Cardiac muscle cell (in vitro differentiated cells and primary cell): ENCODE results near the gene DET1. TPM values are rescaled to one million over a fixed set of nuclear protein-coding genes. Genes with fewer than 3 reads are reported as not detected.

Experiments
- DNase-seq, 2 donors: peaks; one replicate each; pipeline versions ENCODE4 v3.0.0 to v3.0.0-alpha.2; 2010 to 2017; ENCODE audit warnings: low read depth in 1 of 2, low spot score in 1 of 2
- H3K27ac ChIP-seq: fragments of 200-600 bp; sonication (generic); 2 replicates; pipeline ENCODE4 v1.5.1; 2016
- H3K27me3 ChIP-seq: fragments of 200-600 bp; sonication (generic); 2 replicates; pipeline ENCODE4 v1.6.0; 2016; ENCODE audit warnings: control low read depth
- H3K36me3 ChIP-seq: fragments of 200-600 bp; sonication (generic); 2 replicates; pipeline ENCODE4 v1.5.1; 2016; ENCODE audit warnings: control low read depth
- H3K4me1 ChIP-seq: fragments of 200-600 bp; sonication (generic); 2 replicates; pipeline ENCODE4 v1.8.1; 2017; ENCODE audit warnings: low read depth, mild to moderate bottlenecking, mixed run types
- H3K4me3 ChIP-seq: fragments of 200-600 bp; sonication (generic); 2 replicates; pipeline ENCODE4 v1.5.1; 2016; ENCODE audit warnings: mild to moderate bottlenecking
- H3K9me3 ChIP-seq: fragments of 200-600 bp; sonication (generic); 2 replicates; pipeline ENCODE4 v1.5.1; 2017; ENCODE audit warnings: low read depth, mild to moderate bottlenecking, control low read depth
- polyA plus RNA-seq: library from polyadenylated mRNA; unstranded; fragments of >200 nt; fragmentation: Nextera tagmentation; extraction: Ambion mirVana; gene quantifications from 2 replicates; pipeline ENCODE4 v1.2.1, GENCODE V29; 2016
- total RNA-seq: library from RNA; depleted of rRNA; stranded (reverse); fragments of >200 nt; gene quantifications from 2 replicates; pipeline ENCODE4 v1.2.3, GENCODE V29; 2016
- TF ChIP-seq, protein P1 (sequence below): IDR thresholded peaks from 2 replicates; pipeline ENCODE4 v1.5.1; 2012; ENCODE audit warnings: low read depth, mild to moderate bottlenecking, low read length

The DET1 gene
- total and polyA plus RNA-seq, 2 experiments from 2014 or later, result 10.6 to 18.0 TPM

- TF ChIP-seq, protein P1, sequence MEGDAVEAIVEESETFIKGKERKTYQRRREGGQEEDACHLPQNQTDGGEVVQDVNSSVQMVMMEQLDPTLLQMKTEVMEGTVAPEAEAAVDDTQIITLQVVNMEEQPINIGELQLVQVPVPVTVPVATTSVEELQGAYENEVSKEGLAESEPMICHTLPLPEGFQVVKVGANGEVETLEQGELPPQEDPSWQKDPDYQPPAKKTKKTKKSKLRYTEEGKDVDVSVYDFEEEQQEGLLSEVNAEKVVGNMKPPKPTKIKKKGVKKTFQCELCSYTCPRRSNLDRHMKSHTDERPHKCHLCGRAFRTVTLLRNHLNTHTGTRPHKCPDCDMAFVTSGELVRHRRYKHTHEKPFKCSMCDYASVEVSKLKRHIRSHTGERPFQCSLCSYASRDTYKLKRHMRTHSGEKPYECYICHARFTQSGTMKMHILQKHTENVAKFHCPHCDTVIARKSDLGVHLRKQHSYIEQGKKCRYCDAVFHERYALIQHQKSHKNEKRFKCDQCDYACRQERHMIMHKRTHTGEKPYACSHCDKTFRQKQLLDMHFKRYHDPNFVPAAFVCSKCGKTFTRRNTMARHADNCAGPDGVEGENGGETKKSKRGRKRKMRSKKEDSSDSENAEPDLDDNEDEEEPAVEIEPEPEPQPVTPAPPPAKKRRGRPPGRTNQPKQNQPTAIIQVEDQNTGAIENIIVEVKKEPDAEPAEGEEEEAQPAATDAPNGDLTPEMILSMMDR, result no peak
- no peaks in the 10 kb centered on the region for H3K27me3 ChIP-seq
- DNase-seq, result no peak
- H3K36me3 ChIP-seq, result peaks cover 9% of the 10 kb centered on the region
- peak overlapping the region; percentile 38 for H3K27ac ChIP-seq
- H3K9me3 ChIP-seq, result no peaks in the 10 kb centered on the region
- no peaks in the 10 kb centered on the region for H3K4me1 ChIP-seq
- no peak overlapping the region for H3K4me3 ChIP-seq
Measured at GRCh38 chr15:88512601-88513000, 33.9 kb downstream of the DET1 start.

- Histone ChIP-seq H3K27me3 (no peaks in the 10 kb centered on the region), H3K36me3 (peaks cover 9% of the 10 kb centered on the region), H3K27ac (peak overlapping the region; percentile 38), H3K4me3 (no peak overlapping the region), H3K9me3 (no peaks in the 10 kb centered on the region), H3K4me1 (no peaks in the 10 kb centered on the region)
- TF ChIP-seq, protein P1, result no peak
- no peak for DNase-seq
Measured at GRCh38 chr15:88512078-88512477, 34.4 kb downstream of the DET1 start.

DNA sequence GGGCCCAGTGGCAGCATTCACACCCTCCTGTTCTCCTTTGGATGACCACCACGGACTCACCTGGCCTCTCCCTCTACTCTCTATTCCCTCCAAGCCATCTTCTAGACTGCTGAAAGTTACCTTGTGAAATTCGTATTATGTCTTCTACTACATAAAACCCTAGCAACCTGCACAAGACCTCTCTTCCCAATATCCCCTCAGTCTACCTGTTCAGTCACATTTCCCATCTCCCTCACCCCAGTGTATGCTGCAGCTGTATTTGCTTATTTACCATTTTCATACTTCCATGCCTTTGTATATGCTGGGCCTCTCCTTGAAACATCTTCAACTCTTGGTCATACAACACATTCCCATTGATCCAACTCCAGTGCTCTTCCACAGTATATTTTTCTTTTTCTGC, 35.3 kb downstream of the DET1 start:
- TF ChIP-seq, protein P1, result no peak
- Histone ChIP-seq H3K4me3 (no peak overlapping the region), H3K27ac (no peak overlapping the region), H3K36me3 (peaks cover 9% of the 10 kb centered on the region), H3K4me1 (no peaks in the 10 kb centered on the region), H3K27me3 (no peaks in the 10 kb centered on the region), H3K9me3 (no peaks in the 10 kb centered on the region)
- no peak for DNase-seq

GRCh38 chr15:88509964-88510363, 36.5 kb downstream of the DET1 start:
- DNase-seq, result no peak
- Histone ChIP-seq H3K4me3 (no peak overlapping the region), H3K36me3 (peaks cover 9% of the 10 kb centered on the region), H3K27me3 (no peaks in the 10 kb centered on the region), H3K9me3 (no peaks in the 10 kb centered on the region), H3K4me1 (no peaks in the 10 kb centered on the region), H3K27ac (no peak overlapping the region)
- TF ChIP-seq, protein P1, result no peak

GRCh38 chr15:88509321-88509720, 37.2 kb downstream of the DET1 start:
- peaks cover 9% of the 10 kb centered on the region for H3K36me3 ChIP-seq

More at GRCh38 chr15:88509321-88509720, 37.2 kb downstream of the DET1 start:
- H3K9me3 ChIP-seq, result no peaks in the 10 kb centered on the region
- no peak for DNase-seq
- no peaks in the 10 kb centered on the region for H3K27me3 ChIP-seq
- no peaks in the 10 kb centered on the region for H3K4me1 ChIP-seq
- TF ChIP-seq, protein P1, result no peak
- no peak overlapping the region for H3K4me3 ChIP-seq
- no peak overlapping the region for H3K27ac ChIP-seq
